ENCODE data around the gene NFATC2IP. TPM values are rescaled to one million over a fixed set of nuclear protein-coding genes. Genes with fewer than 3 reads are reported as not detected.

Gene NFATC2IP
- total and polyA plus RNA-seq, 2 of the 13 experiments (the other 11 are each of a cell fraction or from before 2014, with no cell fraction given) = 32.1 to 48.5 TPM

GRCh38 chr16:28924762-28925385 is 25.9 kb upstream of the NFATC2IP start, which contains the start of gene RABEP2 (continued):
- TF ChIP-seq ARID4A (CRISPR knock-in tag; IDR thresholded peaks at IDR 0.05; ENCODE audit: borderline replicate concordance) (peak; percentile 89), ISL2 (CRISPR knock-in tag; IDR thresholded peaks at IDR 0.05) (peak; percentile 48; the same call in 1 of the 2 replicates), ZNF430 (CRISPR knock-in tag; IDR thresholded peaks at IDR 0.05) (no peak), PAXIP1 (CRISPR knock-in tag; conservative IDR thresholded peaks at IDR 0.05) (peak; percentile 39), MXD4 (CRISPR knock-in tag; IDR thresholded peaks at IDR 0.05) (0 out of 2 replicates have a peak, but pooled peaks have one; percentile 6), ISX (CRISPR knock-in tag; conservative IDR thresholded peaks at IDR 0.05) (no peak), ZNF615 (CRISPR knock-in tag; IDR thresholded peaks at IDR 0.05; ENCODE audit: borderline replicate concordance) (no peak), ZMYM3 (CRISPR knock-in tag; IDR thresholded peaks at IDR 0.05) (peak; percentile 2; the same call in 1 of the 2 replicates), SAFB2 (CRISPR knock-in tag; IDR thresholded peaks at IDR 0.05; ENCODE audit: borderline replicate concordance, low read depth) (peak; percentile 63; the same call in 1 of the 2 replicates), PTBP1 (IDR thresholded peaks at IDR 0.05; ENCODE audit: low read depth, low read length, poor library complexity, severe bottlenecking) (no peak), CREB1 (IDR thresholded peaks at IDR 0.05) (peak; percentile 70), CREB1 (CRISPR knock-in tag; IDR thresholded peaks at IDR 0.05) (no peak), HDAC1 (CRISPR knock-in tag; IDR thresholded peaks at IDR 0.05) (no peak; the same call in 1 of the 2 replicates), MAFK (conservative IDR thresholded peaks at IDR 0.05 in 1 of 2, IDR thresholded peaks at IDR 0.05 in 1 of 2; ENCODE audit: low read length in 2 of 2) (no peak), ZNF513 (CRISPR knock-in tag; conservative IDR thresholded peaks at IDR 0.05) (0 out of 2 replicates have a peak, but pooled peaks have one; percentile 54), NONO (IDR thresholded peaks at IDR 0.05) (no peak), NONO (CRISPR knock-in tag; conservative IDR thresholded peaks at IDR 0.05) (peak; percentile 56; the same call in 1 of the 2 replicates), HNRNPK (IDR thresholded peaks at IDR 0.05; ENCODE audit: low read depth, low read length, poor library complexity, severe bottlenecking) (peak; percentile 87), AKAP8 (CRISPR knock-in tag; IDR thresholded peaks at IDR 0.05) (peak; percentile 71), SOX5 (CRISPR knock-in tag; IDR thresholded peaks at IDR 0.05; ENCODE audit: borderline replicate concordance) (0 out of 2 replicates have a peak, but pooled peaks have one; percentile 8), MYC (CRISPR knock-in tag; IDR thresholded peaks at IDR 0.05; ENCODE audit: borderline replicate concordance) (peak; percentile 52; the same call in 1 of the 2 replicates)

All from HepG2 (cell line).